ENCODE data around the gene CMAS.
"Not testable (repeated sequence)": the region's sequence is repeated elsewhere in the genome, so short reads cannot be mapped to it uniquely, and the experiment has no call there.

DNA sequence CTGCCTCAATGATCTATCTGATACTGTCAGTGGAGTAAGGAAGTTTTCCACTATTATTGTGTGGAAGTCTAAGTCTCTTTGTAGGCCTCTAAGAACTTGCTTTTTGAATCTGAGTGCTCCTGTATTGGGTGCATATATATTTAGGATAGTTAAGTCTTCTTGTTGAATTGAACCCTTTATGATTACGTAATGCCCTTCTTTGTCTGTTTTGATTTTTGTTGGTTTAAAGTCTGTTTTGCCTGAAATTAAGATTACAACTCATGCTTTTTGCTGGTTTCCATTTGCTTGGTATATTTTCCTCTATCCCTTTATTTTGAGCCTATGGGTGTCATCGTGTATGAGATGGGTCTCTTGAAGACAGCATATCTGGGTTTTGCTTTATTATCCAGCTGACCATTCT is 53.0 kb downstream of the CMAS start:
- TF ChIP-seq POLR2AphosphoS5, EP300 (IDR thresholded peaks at IDR 0.05): not testable (repeated sequence)
- TF ChIP-seq, protein P1, sequence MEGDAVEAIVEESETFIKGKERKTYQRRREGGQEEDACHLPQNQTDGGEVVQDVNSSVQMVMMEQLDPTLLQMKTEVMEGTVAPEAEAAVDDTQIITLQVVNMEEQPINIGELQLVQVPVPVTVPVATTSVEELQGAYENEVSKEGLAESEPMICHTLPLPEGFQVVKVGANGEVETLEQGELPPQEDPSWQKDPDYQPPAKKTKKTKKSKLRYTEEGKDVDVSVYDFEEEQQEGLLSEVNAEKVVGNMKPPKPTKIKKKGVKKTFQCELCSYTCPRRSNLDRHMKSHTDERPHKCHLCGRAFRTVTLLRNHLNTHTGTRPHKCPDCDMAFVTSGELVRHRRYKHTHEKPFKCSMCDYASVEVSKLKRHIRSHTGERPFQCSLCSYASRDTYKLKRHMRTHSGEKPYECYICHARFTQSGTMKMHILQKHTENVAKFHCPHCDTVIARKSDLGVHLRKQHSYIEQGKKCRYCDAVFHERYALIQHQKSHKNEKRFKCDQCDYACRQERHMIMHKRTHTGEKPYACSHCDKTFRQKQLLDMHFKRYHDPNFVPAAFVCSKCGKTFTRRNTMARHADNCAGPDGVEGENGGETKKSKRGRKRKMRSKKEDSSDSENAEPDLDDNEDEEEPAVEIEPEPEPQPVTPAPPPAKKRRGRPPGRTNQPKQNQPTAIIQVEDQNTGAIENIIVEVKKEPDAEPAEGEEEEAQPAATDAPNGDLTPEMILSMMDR (IDR thresholded peaks at IDR 0.05): not testable (repeated sequence)

Data from stomach (tissue), 4 donors.